Ovary (tissue), 3 donors: ENCODE results near the gene SMARCB1.

ENCODE experiments used
- EP300 ChIP-seq: sonication (generic); formaldehyde crosslinking; IDR thresholded peaks from one replicate; pipeline ENCODE4 v1.6.1; 2017; ENCODE audit warnings: antibody characterized with exemption
- POLR2A ChIP-seq: fragments of 450-650 bp; IDR thresholded peaks from one replicate; pipeline ENCODE4 v1.6.1; 2017; ENCODE audit warnings: antibody characterized with exemption, mild to moderate bottlenecking, moderate library complexity
- TF ChIP-seq, protein P1 (sequence below), 3 donors: fragments of 450-650 bp in 2 of 3; fragments of 200-600 bp in 1 of 3; IDR thresholded peaks; one replicate each; pipeline versions ENCODE4 v1.5.1 to v1.8.0; 2016 to 2022; ENCODE audit warnings: antibody characterized with exemption in 3 of 3, mild to moderate bottlenecking in 1 of 3
- donor health status: DM: no; HTN: no; CAD: no.

DNA sequence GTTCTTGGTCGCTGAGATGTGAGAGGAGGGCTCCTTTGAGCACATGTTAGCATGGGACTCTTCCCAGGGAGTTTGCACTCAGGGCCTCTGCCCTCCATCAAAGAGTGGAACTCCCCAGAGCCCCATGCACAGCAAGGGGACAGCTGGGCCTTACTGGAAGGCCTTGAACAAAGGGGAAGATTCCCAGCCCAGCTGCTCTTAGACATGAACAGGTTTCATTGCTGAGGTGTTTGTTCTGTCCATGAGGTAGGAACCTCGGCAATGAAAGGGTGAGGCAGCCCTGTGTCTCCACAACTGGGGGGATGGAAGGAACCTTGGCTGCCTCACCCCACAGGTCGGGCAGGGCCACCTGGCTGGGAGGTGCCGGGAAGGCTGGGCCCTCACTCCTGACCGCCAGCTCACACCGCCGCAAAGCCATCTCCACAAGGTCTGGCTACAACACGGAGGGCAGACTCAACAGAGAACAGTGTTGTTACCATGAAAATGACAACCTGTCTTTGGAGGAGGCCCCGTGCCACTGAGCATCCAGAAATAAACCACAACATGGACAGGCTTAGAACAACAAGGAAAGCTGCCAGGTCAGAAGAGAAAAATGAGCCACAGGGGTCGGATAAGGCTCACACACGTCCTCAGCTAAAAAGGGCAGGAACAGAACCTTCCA lies 48.8 kb downstream of the SMARCB1 start:
- TF ChIP-seq, protein P1, sequence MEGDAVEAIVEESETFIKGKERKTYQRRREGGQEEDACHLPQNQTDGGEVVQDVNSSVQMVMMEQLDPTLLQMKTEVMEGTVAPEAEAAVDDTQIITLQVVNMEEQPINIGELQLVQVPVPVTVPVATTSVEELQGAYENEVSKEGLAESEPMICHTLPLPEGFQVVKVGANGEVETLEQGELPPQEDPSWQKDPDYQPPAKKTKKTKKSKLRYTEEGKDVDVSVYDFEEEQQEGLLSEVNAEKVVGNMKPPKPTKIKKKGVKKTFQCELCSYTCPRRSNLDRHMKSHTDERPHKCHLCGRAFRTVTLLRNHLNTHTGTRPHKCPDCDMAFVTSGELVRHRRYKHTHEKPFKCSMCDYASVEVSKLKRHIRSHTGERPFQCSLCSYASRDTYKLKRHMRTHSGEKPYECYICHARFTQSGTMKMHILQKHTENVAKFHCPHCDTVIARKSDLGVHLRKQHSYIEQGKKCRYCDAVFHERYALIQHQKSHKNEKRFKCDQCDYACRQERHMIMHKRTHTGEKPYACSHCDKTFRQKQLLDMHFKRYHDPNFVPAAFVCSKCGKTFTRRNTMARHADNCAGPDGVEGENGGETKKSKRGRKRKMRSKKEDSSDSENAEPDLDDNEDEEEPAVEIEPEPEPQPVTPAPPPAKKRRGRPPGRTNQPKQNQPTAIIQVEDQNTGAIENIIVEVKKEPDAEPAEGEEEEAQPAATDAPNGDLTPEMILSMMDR (IDR thresholded peaks at IDR 0.05) = no peak
- TF ChIP-seq POLR2A (no peak), EP300 (no peak)
